ENCODE results near the gene BTN2A1. TPM values are rescaled to one million over a fixed set of nuclear protein-coding genes. Genes with fewer than 3 reads are reported as not detected.
"Not testable (repeated sequence)": the region's sequence is repeated elsewhere in the genome, so short reads cannot be mapped to it uniquely, and the experiment has no call there.

BTN2A1 gene
- polyA plus RNA-seq, 1 experiment, result 34.7 TPM

DNA sequence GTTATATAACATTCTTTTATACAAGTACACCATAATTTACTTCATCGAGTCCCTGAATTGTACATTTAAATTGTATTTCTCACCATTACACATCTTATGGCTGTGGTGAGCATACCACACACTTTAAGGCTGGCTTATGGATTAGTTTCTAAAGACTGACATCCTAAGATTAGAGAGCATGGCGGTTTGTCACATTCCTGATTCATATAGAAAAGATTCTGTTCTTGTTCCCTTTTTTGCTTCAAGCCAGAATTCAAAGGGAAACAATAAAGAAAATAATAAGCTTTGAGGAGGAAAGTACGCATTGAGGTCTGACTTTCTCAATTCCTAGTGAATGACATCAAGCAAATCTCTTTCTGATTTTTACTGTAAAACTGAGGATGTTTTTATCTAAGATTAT is 44.9 kb downstream of the BTN2A1 start:
- Histone ChIP-seq H3K27me3 (ENCODE audit: control insufficient read depth, insufficient read depth, low read length) (peaks cover 17% of the 10 kb centered on the region), H3K4me3 (ENCODE audit: low read depth, low read length) (no peak overlapping the region), H3K36me3 (ENCODE audit: control insufficient read depth, insufficient read depth, low read length) (no peaks in the 10 kb centered on the region)
- no peak for DNase-seq (ENCODE audit: low read depth)
- CTCF ChIA-PET, result no interaction called here
- POLR2A ChIA-PET, result no interaction called here
- TF ChIP-seq, protein P1, sequence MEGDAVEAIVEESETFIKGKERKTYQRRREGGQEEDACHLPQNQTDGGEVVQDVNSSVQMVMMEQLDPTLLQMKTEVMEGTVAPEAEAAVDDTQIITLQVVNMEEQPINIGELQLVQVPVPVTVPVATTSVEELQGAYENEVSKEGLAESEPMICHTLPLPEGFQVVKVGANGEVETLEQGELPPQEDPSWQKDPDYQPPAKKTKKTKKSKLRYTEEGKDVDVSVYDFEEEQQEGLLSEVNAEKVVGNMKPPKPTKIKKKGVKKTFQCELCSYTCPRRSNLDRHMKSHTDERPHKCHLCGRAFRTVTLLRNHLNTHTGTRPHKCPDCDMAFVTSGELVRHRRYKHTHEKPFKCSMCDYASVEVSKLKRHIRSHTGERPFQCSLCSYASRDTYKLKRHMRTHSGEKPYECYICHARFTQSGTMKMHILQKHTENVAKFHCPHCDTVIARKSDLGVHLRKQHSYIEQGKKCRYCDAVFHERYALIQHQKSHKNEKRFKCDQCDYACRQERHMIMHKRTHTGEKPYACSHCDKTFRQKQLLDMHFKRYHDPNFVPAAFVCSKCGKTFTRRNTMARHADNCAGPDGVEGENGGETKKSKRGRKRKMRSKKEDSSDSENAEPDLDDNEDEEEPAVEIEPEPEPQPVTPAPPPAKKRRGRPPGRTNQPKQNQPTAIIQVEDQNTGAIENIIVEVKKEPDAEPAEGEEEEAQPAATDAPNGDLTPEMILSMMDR (IDR thresholded peaks at IDR 0.05; ENCODE audit: insufficient read depth, low read depth, low read length), result no peak

DNA sequence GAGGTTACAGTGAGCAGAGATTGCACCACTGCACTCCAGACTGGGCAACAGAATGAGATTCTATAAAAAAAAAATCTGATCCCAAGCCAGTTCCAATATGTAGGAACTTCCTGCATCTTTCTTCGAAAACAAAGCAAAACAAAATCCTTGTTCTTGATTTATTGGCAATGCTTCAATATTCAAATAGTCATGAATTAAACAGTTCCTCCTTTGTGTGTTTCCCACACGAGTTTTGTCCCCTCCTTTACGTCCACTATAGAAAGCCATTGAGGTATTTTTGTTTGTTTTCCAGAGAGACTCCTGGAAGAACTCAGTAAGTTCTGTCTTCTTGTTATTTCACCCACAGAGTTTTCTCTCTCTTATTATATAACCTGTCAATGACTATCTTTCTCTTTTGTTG is 49.9 kb downstream of the BTN2A1 start:
- POLR2A ChIA-PET, result no interaction called here
- TF ChIP-seq, protein P1 (IDR thresholded peaks at IDR 0.05; ENCODE audit: insufficient read depth, low read depth, low read length), result no peak
- Histone ChIP-seq H3K27me3 (ENCODE audit: control insufficient read depth, insufficient read depth, low read length) (peaks cover 5% of the 10 kb centered on the region), H3K4me3 (ENCODE audit: low read depth, low read length) (no peak overlapping the region), H3K36me3 (ENCODE audit: control insufficient read depth, insufficient read depth, low read length) (no peaks in the 10 kb centered on the region)
- DNase-seq (ENCODE audit: low read depth), result no peak
- CTCF ChIA-PET, result no interaction called here

DNA sequence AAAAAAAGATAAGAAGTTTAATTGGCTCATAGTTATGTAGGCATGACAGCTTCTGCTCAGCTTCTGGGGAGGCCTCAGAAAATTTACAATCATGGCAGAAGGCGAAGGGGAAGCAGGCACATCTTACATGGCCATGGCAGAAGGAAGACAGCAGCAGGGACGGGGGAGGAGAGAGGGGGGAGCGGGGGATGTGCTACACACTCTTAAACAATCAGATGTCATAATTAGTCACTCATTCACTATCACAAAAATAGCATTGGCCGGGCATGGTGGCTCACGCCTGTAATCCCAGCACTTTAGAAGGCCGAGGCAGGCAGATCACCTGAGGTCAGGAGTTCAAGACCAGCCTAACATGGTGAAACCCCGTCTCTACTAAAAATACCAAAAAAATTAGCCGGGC is 53.3 kb downstream of the BTN2A1 start:
- CTCF ChIA-PET, result interaction anchor here (0.6 kb wide), 1 partner anchor 8 kb away, joined by 3 read pairs; no protein-coding TSS in a partner anchor
- H3K36me3 ChIP-seq (ENCODE audit: control insufficient read depth, insufficient read depth, low read length); H3K27me3 ChIP-seq (ENCODE audit: control insufficient read depth, insufficient read depth, low read length); H3K4me3 ChIP-seq (ENCODE audit: low read depth, low read length); POLR2A ChIA-PET; DNase-seq (ENCODE audit: low read depth): not testable (repeated sequence)

DNA sequence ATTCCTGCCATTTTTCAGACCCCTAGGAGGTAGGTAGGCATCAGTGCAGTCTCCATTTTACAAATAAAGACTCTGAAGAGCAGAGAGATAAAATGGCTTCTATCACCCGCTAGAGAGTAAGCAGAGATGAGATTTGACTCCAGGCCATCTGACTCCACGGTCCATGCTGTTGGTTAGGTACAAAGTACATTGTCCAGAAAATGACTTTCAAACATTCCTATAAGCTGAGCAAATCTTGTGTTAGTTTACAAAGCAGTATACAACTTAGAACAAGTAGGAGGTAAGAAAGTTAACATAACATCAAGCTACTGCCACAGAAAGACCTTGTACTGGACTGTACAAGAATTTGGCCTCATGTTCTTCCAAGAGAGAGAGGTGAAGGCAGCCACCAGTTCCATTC is 57.2 kb downstream of the BTN2A1 start:
- CTCF ChIA-PET, result no interaction called here
- Histone ChIP-seq H3K4me3 (ENCODE audit: low read depth, low read length) (no peak overlapping the region), H3K27me3 (ENCODE audit: control insufficient read depth, insufficient read depth, low read length) (no peaks in the 10 kb centered on the region), H3K36me3 (ENCODE audit: control insufficient read depth, insufficient read depth, low read length) (no peaks in the 10 kb centered on the region)
- POLR2A ChIA-PET, result no interaction called here
- TF ChIP-seq, protein P1 (IDR thresholded peaks at IDR 0.05; ENCODE audit: insufficient read depth, low read depth, low read length), result no peak
- DNase-seq (ENCODE audit: low read depth), result no peak

DNA sequence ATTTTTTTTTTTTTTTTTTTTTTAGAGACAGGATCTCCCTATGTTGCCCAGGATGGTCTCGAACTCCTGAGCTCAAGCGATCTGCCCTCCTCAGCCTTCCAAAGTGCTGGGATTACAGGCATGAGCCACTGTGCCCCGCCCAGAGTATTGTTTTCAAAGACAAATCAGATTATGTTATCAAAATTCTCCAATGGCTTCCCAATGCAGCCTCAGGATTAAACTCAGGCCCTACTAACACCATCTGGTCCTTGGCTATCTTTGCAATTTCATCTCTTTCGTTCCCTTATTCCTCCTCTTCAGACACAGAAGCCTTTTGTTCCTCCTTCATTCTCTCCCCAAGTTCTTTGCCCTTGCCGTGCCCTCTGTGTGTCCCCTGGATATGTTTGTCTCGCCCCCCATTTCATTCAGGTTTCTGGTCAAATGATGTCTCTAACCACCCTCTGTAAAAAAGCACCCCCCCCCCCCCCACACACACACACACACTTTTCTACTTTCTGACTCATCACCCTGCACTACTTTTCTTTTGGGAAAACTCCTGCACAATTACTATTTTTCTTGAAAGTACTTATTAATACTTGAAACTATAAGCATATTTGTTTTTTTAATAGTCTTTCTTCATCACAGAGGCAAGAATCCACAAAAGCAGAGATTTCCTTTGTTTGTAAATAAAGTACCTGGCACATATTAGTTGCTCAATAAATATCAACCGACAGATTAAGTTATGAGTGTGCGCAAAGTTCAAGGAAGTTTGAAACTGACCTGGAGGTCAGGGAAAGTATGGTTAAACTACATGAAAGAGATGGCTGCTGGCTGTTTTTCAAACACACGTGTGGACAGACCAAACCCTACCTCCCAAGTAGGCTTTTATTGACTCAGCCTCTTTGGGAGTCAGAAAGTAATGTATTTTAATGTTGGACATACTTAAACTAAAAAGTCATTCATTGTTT is 59.0 kb downstream of the BTN2A1 start:
- DNase-seq (ENCODE audit: low read depth), result no peak
- H3K36me3 ChIP-seq (ENCODE audit: control insufficient read depth, insufficient read depth, low read length), result no peaks in the 10 kb centered on the region
- CTCF ChIA-PET, result no interaction called here
- no peaks in the 10 kb centered on the region for H3K27me3 ChIP-seq (ENCODE audit: control insufficient read depth, insufficient read depth, low read length)
- H3K4me3 ChIP-seq (ENCODE audit: low read depth, low read length), result no peak overlapping the region
- TF ChIP-seq, protein P1 (IDR thresholded peaks at IDR 0.05; ENCODE audit: insufficient read depth, low read depth, low read length), result no peak
- POLR2A ChIA-PET, result no interaction called here

Small RNA genes within 50 kb of the gene (small RNA-seq; reads per million reads assigned to genes)
- not detected for gene RNU6-502P (ENCODE audit: insufficient read length, low read depth, low replicate concordance)

Other genes starting within 250 kb of the BTN2A1 start
- gene BTN3A2, start 92.8 kb upstream of the BTN2A1 start, polyA plus RNA-seq (2011; rRNA removed), result 30.0 and 34.7 TPM in 2 replicates
- gene BTN2A2, start 74.8 kb upstream of the BTN2A1 start, polyA plus RNA-seq (2011; rRNA removed), result 11.0 and 14.3 TPM in 2 replicates
- 17.3 and 18.4 TPM in 2 replicates for gene BTN3A1, start 55.7 kb upstream of the BTN2A1 start, polyA plus RNA-seq (2011; rRNA removed)
- 13.7 and 15.2 TPM in 2 replicates for gene BTN3A3, start 17.5 kb upstream of the BTN2A1 start, polyA plus RNA-seq (2011; rRNA removed)
- gene BTN1A1, start 42.3 kb downstream of the BTN2A1 start, polyA plus RNA-seq (2011; rRNA removed), result not detected in 2 replicates
- 41.4 and 60.9 TPM in 2 replicates for gene HMGN4, start 80.4 kb downstream of the BTN2A1 start, polyA plus RNA-seq (2011; rRNA removed)
- 16.1 and 18.4 TPM in 2 replicates for gene ABT1, start 139.0 kb downstream of the BTN2A1 start, polyA plus RNA-seq (2011; rRNA removed)
- gene ZNF322, start 201.8 kb downstream of the BTN2A1 start, polyA plus RNA-seq (2011; rRNA removed), result 13.5 and 13.9 TPM in 2 replicates

Data from BJ (cell line).